ENCODE data around the gene SNX5. TPM values are rescaled to one million over a fixed set of nuclear protein-coding genes. Genes with fewer than 3 reads are reported as not detected.

SNX5 gene
- total and polyA plus RNA-seq, 2 of the 13 experiments (the other 11 are each of a cell fraction or from before 2014, with no cell fraction given) = 664 to 1,040 TPM

GRCh38 chr20:17938871-17939619, 29.5 kb downstream of the SNX5 start (continued):
- TF ChIP-seq MED1 (CRISPR knock-in tag; IDR thresholded peaks at IDR 0.05) (peak; percentile 55; the same call in 1 of the 2 replicates), HES4 (CRISPR knock-in tag; IDR thresholded peaks at IDR 0.05; ENCODE audit: borderline replicate concordance) (peak; percentile 11; the same call in 1 of the 2 replicates), ZFAT (CRISPR knock-in tag; conservative IDR thresholded peaks at IDR 0.05) (no peak), POLR2A (IDR thresholded peaks at IDR 0.05; ENCODE audit: insufficient read depth in 1 of 2, low read depth in 2 of 2, low read length in 2 of 2) (peak in 1 of 2 experiments; percentile 44; a peak in 2 of 4 replicates), ZSCAN25 (CRISPR knock-in tag; IDR thresholded peaks at IDR 0.05) (peak; percentile 47), ATM (IDR thresholded peaks at IDR 0.05; ENCODE audit: borderline replicate concordance) (no peak), GPBP1L1 (CRISPR knock-in tag; IDR thresholded peaks at IDR 0.05) (no peak), ZNF501 (CRISPR knock-in tag; IDR thresholded peaks at IDR 0.05) (peak; percentile 51; the same call in 1 of the 2 replicates), GABPA (IDR thresholded peaks at IDR 0.05; ENCODE audit: low read depth, low read length) (no peak), GABPA (CRISPR knock-in tag; IDR thresholded peaks at IDR 0.05; ENCODE audit: low read depth) (peak; percentile 37), MLXIP (CRISPR knock-in tag; IDR thresholded peaks at IDR 0.05; ENCODE audit: borderline replicate concordance) (0 out of 2 replicates have a peak, but pooled peaks have one; percentile 29), KDM3A (CRISPR knock-in tag; IDR thresholded peaks at IDR 0.05; ENCODE audit: low read depth) (peak; percentile 89), ZNF441 (CRISPR knock-in tag; IDR thresholded peaks at IDR 0.05; ENCODE audit: borderline replicate concordance) (0 out of 2 replicates have a peak, but pooled peaks have one; percentile 29), NR0B2 (CRISPR knock-in tag; IDR thresholded peaks at IDR 0.05) (peak; percentile 36; the same call in 1 of the 2 replicates), MAX (IDR thresholded peaks at IDR 0.05) (peak; percentile 60; the same call in 1 of the 2 replicates), ZNF263 (CRISPR knock-in tag; IDR thresholded peaks at IDR 0.05) (no peak), MAF1 (CRISPR knock-in tag; IDR thresholded peaks at IDR 0.05; ENCODE audit: borderline replicate concordance) (no peak), SMAD3 (CRISPR knock-in tag; IDR thresholded peaks at IDR 0.05) (peak; percentile 70), NR2F6 (IDR thresholded peaks at IDR 0.05) (no peak; the same call in 1 of the 2 replicates), NR2F6 (CRISPR knock-in tag; IDR thresholded peaks at IDR 0.05) (peak; percentile 43; the same call in 1 of the 2 replicates), E2F5 (CRISPR knock-in tag; conservative IDR thresholded peaks at IDR 0.05) (0 out of 2 replicates have a peak, but pooled peaks have one; percentile 23), ZNF337 (CRISPR knock-in tag; IDR thresholded peaks at IDR 0.05; ENCODE audit: borderline replicate concordance, low read depth) (peak; percentile 29; the same call in 1 of the 2 replicates), ZNF235 (CRISPR knock-in tag; IDR thresholded peaks at IDR 0.05; ENCODE audit: borderline replicate concordance) (peak; percentile 59; the same call in 1 of the 2 replicates), KDM2A (CRISPR knock-in tag; IDR thresholded peaks at IDR 0.05; ENCODE audit: borderline replicate concordance, low read depth) (peak; percentile 71; the same call in 1 of the 2 replicates), ZNF547 (CRISPR knock-in tag; IDR thresholded peaks at IDR 0.05) (peak; percentile 66; the same call in 1 of the 2 replicates), ZNF652 (CRISPR knock-in tag; IDR thresholded peaks at IDR 0.05; ENCODE audit: borderline replicate concordance, low read depth) (no peak)
